PFSK-1 (cell line): ENCODE results near the gene PEX10.

Source experiments
- FOXP2 ChIP-seq: optimal IDR thresholded peaks from 2 replicates; pipeline ENCODE3; 2011; ENCODE audit warnings: borderline replicate concordance, control low read depth, inconsistent platforms; ENCODE audit not compliant: insufficient read depth; ENCODE audit errors: extremely low read length, extremely low read depth
- POLR2AphosphoS5 ChIP-seq: IDR thresholded peaks from 2 replicates; pipeline ENCODE4 v1.6.1; 2012; ENCODE audit warnings: low read depth, mild to moderate bottlenecking, control low read depth, low read length, moderate library complexity
- REST ChIP-seq, 2 experiments: IDR thresholded peaks; 2 replicates each; pipeline versions ENCODE4 v1.6.1 to v1.8.0; 2011 to 2012; ENCODE audit warnings: low read depth in 2 of 2, low read length in 2 of 2, control low read depth in 1 of 2, inconsistent platforms in 1 of 2, mild to moderate bottlenecking in 1 of 2, moderate library complexity in 1 of 2; ENCODE audit not compliant: insufficient read depth in 1 of 2
- SIN3A ChIP-seq: IDR thresholded peaks from 2 replicates; pipeline ENCODE4 v1.6.1; 2012; ENCODE audit warnings: mild to moderate bottlenecking, low read length, moderate library complexity, borderline replicate concordance; ENCODE audit not compliant: insufficient read depth
- TAF1 ChIP-seq: IDR thresholded peaks from 2 replicates; pipeline ENCODE4 v1.6.1; 2012; ENCODE audit warnings: low read length, control low read depth, borderline replicate concordance; ENCODE audit not compliant: insufficient read depth

Gene PEX10

GRCh38 chr1:2384130-2384860 is 28.1 kb downstream of the PEX10 start:
- TF ChIP-seq SIN3A (no peak), POLR2AphosphoS5 (no peak), TAF1 (no peak), REST (IDR thresholded peaks at IDR 0.05; ENCODE audit: insufficient read depth in 1 of 2, low read depth in 2 of 2, low read length in 2 of 2) (no peak), FOXP2 (no peak)

GRCh38 chr1:2383576-2383975 is 28.8 kb downstream of the PEX10 start:
- TF ChIP-seq FOXP2: no peak
- no peak for TF ChIP-seq SIN3A
- TF ChIP-seq POLR2AphosphoS5: no peak
- no peak for TF ChIP-seq TAF1
- TF ChIP-seq REST (IDR thresholded peaks at IDR 0.05; ENCODE audit: insufficient read depth in 1 of 2, low read depth in 2 of 2, low read length in 2 of 2): no peak

- TF ChIP-seq SIN3A (no peak), FOXP2 (no peak), REST (IDR thresholded peaks at IDR 0.05; ENCODE audit: insufficient read depth in 1 of 2, low read depth in 2 of 2, low read length in 2 of 2) (no peak), POLR2AphosphoS5 (no peak), TAF1 (no peak)
These were observed 29.6 kb downstream of the PEX10 start for GRCh38 chr1:2382621-2383361.

- TF ChIP-seq POLR2AphosphoS5: no peak
- peak; percentile 72 for TF ChIP-seq FOXP2
These were observed 30.4 kb downstream of the PEX10 start for GRCh38 chr1:2381741-2382620.
